ENCODE measurements around the gene EGFLAM. TPM values are rescaled to one million over a fixed set of nuclear protein-coding genes. Genes with fewer than 3 reads are reported as not detected.

The EGFLAM gene
- total RNA-seq, 1 experiment from 2014 or later = 45.4 TPM

GRCh38 chr5:38319491-38319890 lies 61.1 kb downstream of the EGFLAM start:
- Histone ChIP-seq H3K4me1 (ENCODE audit: insufficient read depth, low read length, poor library complexity, severe bottlenecking) (peaks cover 11% of the 10 kb centered on the region), H3K27ac (ENCODE audit: low read depth, low read length, poor library complexity, severe bottlenecking) (no peak overlapping the region), H3K4me3 (ENCODE audit: low read depth, low read length, poor library complexity, severe bottlenecking) (no peak overlapping the region), H3K36me3 (ENCODE audit: insufficient read depth, low read length, poor library complexity, severe bottlenecking) (no peaks in the 10 kb centered on the region), H3K9me3 (ENCODE audit: low read depth, low read length, poor library complexity, severe bottlenecking) (no peaks in the 10 kb centered on the region), H3K27me3 (replicated peaks; ENCODE audit: insufficient read depth, low read depth, low read length, poor library complexity) (no peaks in the 10 kb centered on the region)
- CTCF ChIA-PET = no interaction called here
- BruUV-seq (replicated peaks) = no TSS peak
- intact Hi-C loops (cut with micrococcal nuclease; ENCODE audit: unreplicated experiment) = no loop called here
- POLR2A ChIA-PET (ENCODE audit: low non-redundant PET) = no interaction called here
- no peak for TF ChIP-seq EZH2 (IDR thresholded peaks at IDR 0.05; ENCODE audit: borderline replicate concordance, low read depth, low read length, poor library complexity, severe bottlenecking)
- no peak for TF ChIP-seq CTCF (conservative IDR thresholded peaks at IDR 0.05; ENCODE audit: low read depth, low read length)
- no peak for DNase-seq (ENCODE audit: low spot score)

- CTCF ChIA-PET = no interaction called here
- TF ChIP-seq EZH2 (IDR thresholded peaks at IDR 0.05; ENCODE audit: borderline replicate concordance, low read depth, low read length, poor library complexity, severe bottlenecking) (no peak), CTCF (conservative IDR thresholded peaks at IDR 0.05; ENCODE audit: low read depth, low read length) (no peak)
- POLR2A ChIA-PET (ENCODE audit: low non-redundant PET) = no interaction called here
- intact Hi-C loops (cut with micrococcal nuclease; ENCODE audit: unreplicated experiment) = no loop called here
- no peak for DNase-seq (ENCODE audit: low spot score)
- Histone ChIP-seq H3K4me3 (ENCODE audit: low read depth, low read length, poor library complexity, severe bottlenecking) (no peak overlapping the region), H3K27ac (ENCODE audit: low read depth, low read length, poor library complexity, severe bottlenecking) (no peak overlapping the region), H3K27me3 (replicated peaks; ENCODE audit: insufficient read depth, low read depth, low read length, poor library complexity) (no peaks in the 10 kb centered on the region), H3K9me3 (ENCODE audit: low read depth, low read length, poor library complexity, severe bottlenecking) (no peaks in the 10 kb centered on the region), H3K36me3 (ENCODE audit: insufficient read depth, low read length, poor library complexity, severe bottlenecking) (no peaks in the 10 kb centered on the region), H3K4me1 (ENCODE audit: insufficient read depth, low read length, poor library complexity, severe bottlenecking) (peaks cover 2% of the 10 kb centered on the region)
- BruUV-seq (replicated peaks) = no TSS peak
Observed at GRCh38 chr5:38321978-38322377, 63.6 kb downstream of the EGFLAM start.

DNA sequence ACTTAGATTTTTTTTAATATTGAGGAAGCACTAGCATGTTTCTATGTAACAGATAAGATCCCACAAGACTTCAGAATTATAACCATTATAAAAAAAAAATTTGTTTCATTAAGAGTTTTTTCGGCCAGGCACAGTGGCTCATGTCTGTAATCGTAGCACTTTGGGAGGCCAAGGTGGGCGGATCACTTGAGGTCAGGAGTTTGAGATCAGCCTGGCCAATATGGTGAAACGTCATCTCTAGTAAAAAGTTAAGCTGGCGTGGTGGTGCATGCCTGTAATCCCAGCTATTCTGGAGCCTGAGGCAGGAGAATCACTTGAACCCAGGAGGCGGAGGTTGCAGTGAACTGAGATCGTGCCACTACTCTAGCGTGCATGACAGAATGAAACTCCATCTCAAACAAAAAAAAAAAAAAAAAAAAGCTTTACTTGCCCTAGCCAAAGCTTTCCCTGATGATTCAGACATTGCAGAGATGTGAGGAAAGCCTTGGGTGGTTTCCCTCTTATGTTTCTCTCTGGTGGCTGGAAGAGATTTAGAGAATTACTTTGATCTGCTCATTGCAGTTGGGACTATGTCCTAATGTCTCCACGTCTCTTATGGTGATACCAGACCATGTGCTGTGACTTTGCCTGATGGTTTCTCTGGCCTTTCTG lies 65.4 kb downstream of the EGFLAM start:
- TF ChIP-seq EZH2 (IDR thresholded peaks at IDR 0.05; ENCODE audit: borderline replicate concordance, low read depth, low read length, poor library complexity, severe bottlenecking) (no peak), CTCF (conservative IDR thresholded peaks at IDR 0.05; ENCODE audit: low read depth, low read length) (no peak)
- H3K4me1 ChIP-seq (ENCODE audit: insufficient read depth, low read length, poor library complexity, severe bottlenecking) = no peaks in the 10 kb centered on the region
- intact Hi-C loops (cut with micrococcal nuclease; ENCODE audit: unreplicated experiment) = no loop called here
- POLR2A ChIA-PET (ENCODE audit: low non-redundant PET) = no interaction called here
- DNase-seq (ENCODE audit: low spot score) = no peak
- BruUV-seq (replicated peaks) = no TSS peak
- no peaks in the 10 kb centered on the region for H3K9me3 ChIP-seq (ENCODE audit: low read depth, low read length, poor library complexity, severe bottlenecking)
- H3K4me3 ChIP-seq (ENCODE audit: low read depth, low read length, poor library complexity, severe bottlenecking) = no peak overlapping the region
- no peak overlapping the region for H3K27ac ChIP-seq (ENCODE audit: low read depth, low read length, poor library complexity, severe bottlenecking)
- no peaks in the 10 kb centered on the region for H3K27me3 ChIP-seq (replicated peaks; ENCODE audit: insufficient read depth, low read depth, low read length, poor library complexity)
- CTCF ChIA-PET = no interaction called here
- no peaks in the 10 kb centered on the region for H3K36me3 ChIP-seq (ENCODE audit: insufficient read depth, low read length, poor library complexity, severe bottlenecking)
